NT2/D1 (cell line): ENCODE results near the gene ITPK1.

Experiments
- SUZ12 ChIP-seq: IDR thresholded peaks from 2 replicates; pipeline ENCODE4 v1.6.1; 2011; ENCODE audit not compliant: insufficient read length, insufficient read depth; ENCODE audit errors: extremely low read depth
- YY1 ChIP-seq: IDR thresholded peaks from 2 replicates; pipeline ENCODE4 v1.6.1; 2011; ENCODE audit not compliant: insufficient read length, insufficient read depth
- ZNF274 ChIP-seq: IDR thresholded peaks from 2 replicates; pipeline ENCODE4 v1.6.1; 2011; ENCODE audit warnings: mild to moderate bottlenecking, low read depth, low read length

GRCh38 chr14:93063393-93063792 is 52.3 kb downstream of the ITPK1 start:
- TF ChIP-seq YY1 (no peak), ZNF274 (no peak), SUZ12 (no peak)
